HG02623 (cell line): ENCODE data around the gene SYNDIG1.
"Not testable (repeated sequence)": the region's sequence is repeated elsewhere in the genome, so short reads cannot be mapped to it uniquely, and the experiment has no call there.

Experiments
- ATAC-seq: cut with Tn5 transposase; IDR thresholded peaks from one replicate; pipeline ENCODE4 v1.9.1; 2021; ENCODE audit warnings: moderate library complexity; ENCODE audit not compliant: unreplicated experiment

Gene SYNDIG1

GRCh38 chr20:24608926-24609667, 139.7 kb downstream of the SYNDIG1 start:
- peak; percentile 57 for ATAC-seq

GRCh38 chr20:24609757-24610156, 140.3 kb downstream of the SYNDIG1 start:
- ATAC-seq: no peak

GRCh38 chr20:24610341-24611115, 141.1 kb downstream of the SYNDIG1 start:
- no peak for ATAC-seq

GRCh38 chr20:24611360-24612140, 142.1 kb downstream of the SYNDIG1 start:
- ATAC-seq: no peak

- ATAC-seq: no peak
Measured at GRCh38 chr20:24612799-24613775, 143.7 kb downstream of the SYNDIG1 start.

- ATAC-seq: no peak
Measured at GRCh38 chr20:24614341-24614740, 144.9 kb downstream of the SYNDIG1 start.

- ATAC-seq: no peak
Measured at GRCh38 chr20:24615353-24615752, 145.9 kb downstream of the SYNDIG1 start.

GRCh38 chr20:24616258-24617079, 147.0 kb downstream of the SYNDIG1 start:
- ATAC-seq: no peak

- ATAC-seq: no peak
Measured at GRCh38 chr20:24617080-24617432, 147.6 kb downstream of the SYNDIG1 start.

- no peak for ATAC-seq
Measured at GRCh38 chr20:24617757-24618450, 148.5 kb downstream of the SYNDIG1 start.

- no peak for ATAC-seq
Measured at GRCh38 chr20:24618739-24619138, 149.3 kb downstream of the SYNDIG1 start.

GRCh38 chr20:24619212-24619611, 149.8 kb downstream of the SYNDIG1 start:
- no peak for ATAC-seq

GRCh38 chr20:24620937-24621519, 151.6 kb downstream of the SYNDIG1 start:
- ATAC-seq: no peak

- no peak for ATAC-seq
Measured at GRCh38 chr20:24622856-24623255, 153.4 kb downstream of the SYNDIG1 start.

GRCh38 chr20:24626141-24626540, 156.7 kb downstream of the SYNDIG1 start:
- not testable (repeated sequence) for ATAC-seq

- ATAC-seq: no peak
Measured at GRCh38 chr20:24627291-24627690, 157.9 kb downstream of the SYNDIG1 start.

GRCh38 chr20:24627926-24628325, 158.5 kb downstream of the SYNDIG1 start:
- ATAC-seq: no peak

- no peak for ATAC-seq
Measured at GRCh38 chr20:24628985-24629384, 159.6 kb downstream of the SYNDIG1 start.

GRCh38 chr20:24629668-24630067, 160.2 kb downstream of the SYNDIG1 start:
- ATAC-seq: no peak
